Testis (tissue), 2 donors: Measurements from ENCODE around the gene TIMMDC1.

ENCODE experiments used
- CTCF ChIP-seq, 3 experiments: fragments of 450-650 bp in 2 of 3; fragments of 200-600 bp in 1 of 3; sonication (generic) in 1 of 3; IDR thresholded peaks; one replicate each; pipeline ENCODE4 v1.5.1; 2016 to 2019; ENCODE audit warnings: antibody characterized with exemption in 3 of 3, mild to moderate bottlenecking in 2 of 3, moderate library complexity in 1 of 3
- POLR2A ChIP-seq: fragments of 450-650 bp; IDR thresholded peaks from one replicate; pipeline ENCODE4 v1.6.1; 2017; ENCODE audit warnings: antibody characterized with exemption, mild to moderate bottlenecking, moderate library complexity

DNA sequence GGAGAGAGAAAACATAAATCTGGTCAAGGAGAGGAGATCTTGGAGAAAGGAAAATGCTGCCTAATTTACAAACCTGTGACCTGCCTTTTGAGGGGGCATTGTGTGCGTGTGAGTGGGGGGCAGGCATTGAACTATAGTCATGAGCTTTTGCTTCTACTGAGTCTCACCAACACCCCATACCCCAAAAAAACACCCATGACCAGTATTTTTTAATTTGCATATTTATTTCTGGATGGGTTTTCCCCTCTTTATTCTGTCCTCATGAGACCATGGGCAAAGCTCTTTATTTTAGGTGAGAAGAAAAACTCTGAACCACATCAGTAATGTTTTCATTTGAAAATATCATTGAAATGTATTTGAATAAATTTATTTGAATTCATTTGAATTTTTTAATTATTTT, 40.4 kb downstream of the TIMMDC1 start:
- TF ChIP-seq CTCF (IDR thresholded peaks at IDR 0.05) (no peak), POLR2A (no peak)
